A673 (cell line): ENCODE measurements around the gene ABI1. TPM values are rescaled to one million over a fixed set of nuclear protein-coding genes. Genes with fewer than 3 reads are reported as not detected.

Experiments used
- BruUV-seq: library from RNA; stranded (reverse); fragments of 400-500 nt; replicated peaks from 2 replicates; lab custom pipeline; 2021; lab: Mats Ljungman, UMichigan
- CTCF ChIA-PET: fragments of 300-600 bp; sonication (Branson Sonifier 250); formaldehyde crosslinking; loops from one replicate; lab custom pipeline; 2022; ENCODE audit warnings: antibody characterized with exemption; lab: Charles Lee
- POLR2A ChIA-PET: fragments of 300-600 bp; sonication (Branson Sonifier 250); formaldehyde crosslinking; loops from one replicate; lab custom pipeline; 2022; ENCODE audit warnings: antibody characterized with exemption; ENCODE audit not compliant: low non-redundant PET; lab: Charles Lee
- DNase-seq: peaks from one replicate; pipeline ENCODE4 v3.0.0-alpha.2; 2015; ENCODE audit warnings: low spot score
- H3K27ac ChIP-seq: fragments of 200-600 bp; sonication (generic); 2 replicates; pipeline ENCODE4 v1.5.1; 2016; ENCODE audit warnings: mixed run types, low read depth, mild to moderate bottlenecking, mixed read lengths, antibody characterized with exemption, low read length; ENCODE audit not compliant: poor library complexity, severe bottlenecking
- H3K27me3 ChIP-seq: fragments of 200-600 bp; sonication (generic); replicated peaks from 2 replicates; pipeline ENCODE4 v1.6.1; 2017; ENCODE audit warnings: mixed run types, low read depth, mild to moderate bottlenecking, mixed read lengths, antibody characterized with exemption, low read length; ENCODE audit not compliant: insufficient read depth, poor library complexity
- H3K36me3 ChIP-seq: fragments of 200-600 bp; sonication (generic); 2 replicates; pipeline ENCODE4 v1.6.1; 2016; ENCODE audit warnings: mixed run types, mild to moderate bottlenecking, mixed read lengths, antibody characterized with exemption, low read length; ENCODE audit not compliant: insufficient read depth, poor library complexity, severe bottlenecking
- H3K4me1 ChIP-seq: fragments of 200-600 bp; sonication (generic); 2 replicates; pipeline ENCODE4 v1.6.1; 2017; ENCODE audit warnings: mixed run types, mild to moderate bottlenecking, mixed read lengths, antibody characterized with exemption, low read length; ENCODE audit not compliant: insufficient read depth, poor library complexity, severe bottlenecking
- H3K4me3 ChIP-seq: fragments of 200-600 bp; sonication (generic); 2 replicates; pipeline ENCODE4 v1.5.1; 2016; ENCODE audit warnings: low read depth, mixed run types, mild to moderate bottlenecking, mixed read lengths, low read length; ENCODE audit not compliant: poor library complexity, severe bottlenecking
- H3K9me3 ChIP-seq: fragments of 200-600 bp; sonication (generic); 2 replicates; pipeline ENCODE4 v1.6.1; 2016; ENCODE audit warnings: mixed run types, low read depth, mild to moderate bottlenecking, mixed read lengths, antibody characterized with exemption, low read length; ENCODE audit not compliant: poor library complexity, severe bottlenecking
- EZH2 ChIP-seq: fragments of 200-600 bp; sonication (generic); IDR thresholded peaks from 2 replicates; pipeline ENCODE4 v1.6.1; 2017; ENCODE audit warnings: borderline replicate concordance, low read depth, mild to moderate bottlenecking, mixed read lengths, antibody characterized with exemption, low read length; ENCODE audit not compliant: poor library complexity, severe bottlenecking
- intact Hi-C: fragments of 100-400 bp; cut with micrococcal nuclease; formaldehyde crosslinking; loops from one replicate; pipeline ENCODE4 v1.10.0; 2022; ENCODE audit not compliant: unreplicated experiment
- total RNA-seq: library from RNA; stranded (reverse); gene quantifications from 2 replicates; pipeline ENCODE4 v1.2.3, GENCODE V29; 2021
- TF ChIP-seq, protein P1 (sequence below): fragments of 300-800, 200-600 bp; sonication (generic); conservative IDR thresholded peaks from 2 replicates; pipeline ENCODE4 v1.5.1; 2017; ENCODE audit warnings: low read depth, mild to moderate bottlenecking, antibody characterized with exemption, low read length, moderate library complexity, mixed read lengths

ABI1 gene
- total RNA-seq, 1 experiment from 2014 or later: 70.5 TPM

DNA sequence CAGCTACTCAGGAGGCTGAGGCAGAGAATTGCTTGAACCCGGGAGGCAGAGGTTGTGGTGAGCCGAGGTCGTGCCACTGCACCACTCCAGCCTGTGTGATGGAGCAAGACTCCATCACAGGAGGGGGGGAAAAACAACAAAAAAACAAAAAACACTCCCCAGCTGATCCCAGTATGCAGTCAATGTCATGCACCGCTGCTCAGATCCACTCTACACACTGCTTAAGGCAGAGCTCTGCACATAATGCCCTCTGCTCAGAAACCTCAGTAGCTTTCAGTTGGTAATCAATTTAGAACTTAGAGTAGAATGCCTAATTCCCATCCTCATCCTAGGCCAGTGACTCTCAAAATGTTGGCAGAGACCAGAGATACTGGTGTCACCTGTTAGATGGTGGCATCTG, 119.4 kb downstream of the ABI1 start:
- H3K36me3 ChIP-seq: peaks cover 84% of the 10 kb centered on the region
- DNase-seq: no peak
- no peak overlapping the region for H3K4me3 ChIP-seq
- ChIA-PET CTCF (no interaction called here), POLR2A (no interaction called here)
- H3K4me1 ChIP-seq: no peaks in the 10 kb centered on the region
- BruUV-seq: no TSS peak
- intact Hi-C loops: no loop called here
- TF ChIP-seq, protein P1, sequence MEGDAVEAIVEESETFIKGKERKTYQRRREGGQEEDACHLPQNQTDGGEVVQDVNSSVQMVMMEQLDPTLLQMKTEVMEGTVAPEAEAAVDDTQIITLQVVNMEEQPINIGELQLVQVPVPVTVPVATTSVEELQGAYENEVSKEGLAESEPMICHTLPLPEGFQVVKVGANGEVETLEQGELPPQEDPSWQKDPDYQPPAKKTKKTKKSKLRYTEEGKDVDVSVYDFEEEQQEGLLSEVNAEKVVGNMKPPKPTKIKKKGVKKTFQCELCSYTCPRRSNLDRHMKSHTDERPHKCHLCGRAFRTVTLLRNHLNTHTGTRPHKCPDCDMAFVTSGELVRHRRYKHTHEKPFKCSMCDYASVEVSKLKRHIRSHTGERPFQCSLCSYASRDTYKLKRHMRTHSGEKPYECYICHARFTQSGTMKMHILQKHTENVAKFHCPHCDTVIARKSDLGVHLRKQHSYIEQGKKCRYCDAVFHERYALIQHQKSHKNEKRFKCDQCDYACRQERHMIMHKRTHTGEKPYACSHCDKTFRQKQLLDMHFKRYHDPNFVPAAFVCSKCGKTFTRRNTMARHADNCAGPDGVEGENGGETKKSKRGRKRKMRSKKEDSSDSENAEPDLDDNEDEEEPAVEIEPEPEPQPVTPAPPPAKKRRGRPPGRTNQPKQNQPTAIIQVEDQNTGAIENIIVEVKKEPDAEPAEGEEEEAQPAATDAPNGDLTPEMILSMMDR: no peak
- no peak for TF ChIP-seq EZH2
- no peak overlapping the region for H3K27ac ChIP-seq
- H3K9me3 ChIP-seq: no peaks in the 10 kb centered on the region
- H3K27me3 ChIP-seq: no peaks in the 10 kb centered on the region

DNA sequence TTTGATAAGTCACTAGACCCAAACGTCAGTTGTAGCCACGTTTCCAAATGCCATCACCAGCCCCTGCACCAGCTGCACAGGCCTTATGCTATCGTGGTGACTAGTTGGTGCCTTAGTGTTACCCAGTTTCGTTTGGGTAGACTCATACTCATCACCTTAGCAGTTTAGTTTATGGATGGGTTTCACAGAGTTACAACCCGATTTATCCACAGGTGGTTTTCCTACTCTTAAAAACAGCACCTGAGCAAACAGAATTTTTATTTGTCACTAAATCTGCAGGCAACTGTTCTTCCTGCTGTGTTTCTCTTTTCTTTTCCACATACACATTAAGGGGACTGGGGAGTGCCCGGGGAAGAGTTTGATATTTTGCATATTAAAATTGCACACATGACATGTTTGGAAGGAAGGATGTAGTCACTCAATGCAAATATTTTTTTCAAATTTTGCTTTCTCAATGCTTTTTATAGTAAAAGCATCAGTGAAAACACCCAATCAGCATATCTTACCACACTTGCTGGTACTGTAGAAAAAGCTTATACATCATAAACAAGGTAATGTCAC, 121.6 kb downstream of the ABI1 start:
- intact Hi-C loops: no loop called here
- H3K27ac ChIP-seq: no peak overlapping the region
- BruUV-seq: no TSS peak
- no peak overlapping the region for H3K4me3 ChIP-seq
- no peaks in the 10 kb centered on the region for H3K4me1 ChIP-seq
- DNase-seq: no peak
- TF ChIP-seq, protein P1: no peak
- TF ChIP-seq EZH2: no peak
- ChIA-PET CTCF (no interaction called here), POLR2A (no interaction called here)
- no peaks in the 10 kb centered on the region for H3K27me3 ChIP-seq
- peaks cover 85% of the 10 kb centered on the region for H3K36me3 ChIP-seq
- no peaks in the 10 kb centered on the region for H3K9me3 ChIP-seq

DNA sequence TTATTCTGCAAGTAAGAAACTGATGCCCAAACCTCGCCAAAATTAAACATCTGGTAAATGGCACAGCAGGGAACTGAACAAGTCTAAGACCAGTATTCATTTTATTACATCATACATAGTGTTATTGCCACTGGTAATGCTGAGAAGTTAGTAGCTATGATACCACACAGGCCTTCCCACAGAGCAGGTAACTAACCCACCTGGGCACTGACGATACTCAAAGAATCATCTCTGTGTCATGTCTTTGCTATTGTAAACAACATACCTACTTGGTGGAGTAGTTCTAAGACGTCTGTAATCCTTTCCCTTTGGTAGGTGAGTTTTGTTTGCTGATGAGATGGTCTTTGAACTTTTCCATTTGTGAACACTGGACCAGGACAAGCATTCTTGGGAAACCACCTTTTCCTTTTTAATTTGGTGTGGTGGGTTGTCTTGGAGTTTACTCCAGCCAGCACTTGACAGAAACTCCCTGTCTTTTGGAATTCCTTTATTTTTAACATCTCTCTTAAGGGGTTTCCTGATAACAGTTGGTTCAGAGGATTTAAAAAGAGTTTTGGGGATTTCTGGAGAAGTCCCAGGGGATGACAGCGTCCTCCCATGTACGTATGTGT, 122.4 kb downstream of the ABI1 start:
- BruUV-seq: TSS peak; percentile 1
- no peaks in the 10 kb centered on the region for H3K9me3 ChIP-seq
- H3K36me3 ChIP-seq: peaks cover 83% of the 10 kb centered on the region
- POLR2A ChIA-PET: interaction anchor here (0.5 kb wide), 1 partner anchor 127 kb away, joined by 5 read pairs; no protein-coding TSS in a partner anchor
- TF ChIP-seq, protein P1: no peak
- TF ChIP-seq EZH2: no peak
- CTCF ChIA-PET: no interaction called here
- no peaks in the 10 kb centered on the region for H3K27me3 ChIP-seq
- intact Hi-C loops: no loop called here
- H3K4me1 ChIP-seq: no peaks in the 10 kb centered on the region
- no peak overlapping the region for H3K27ac ChIP-seq
- no peak for DNase-seq
- no peak overlapping the region for H3K4me3 ChIP-seq
